Hematopoietic multipotent progenitor cell treated with erythropoietin and hydrocortisone succinate and interleukin-3 and kit ligand, for 6 days (in vitro differentiated cells): ENCODE data around the gene KCNJ1.

Experiments used
- DNase-seq: peaks from one replicate; pipeline ENCODE4 v3.0.0-alpha.2; 2015

The KCNJ1 gene

DNA sequence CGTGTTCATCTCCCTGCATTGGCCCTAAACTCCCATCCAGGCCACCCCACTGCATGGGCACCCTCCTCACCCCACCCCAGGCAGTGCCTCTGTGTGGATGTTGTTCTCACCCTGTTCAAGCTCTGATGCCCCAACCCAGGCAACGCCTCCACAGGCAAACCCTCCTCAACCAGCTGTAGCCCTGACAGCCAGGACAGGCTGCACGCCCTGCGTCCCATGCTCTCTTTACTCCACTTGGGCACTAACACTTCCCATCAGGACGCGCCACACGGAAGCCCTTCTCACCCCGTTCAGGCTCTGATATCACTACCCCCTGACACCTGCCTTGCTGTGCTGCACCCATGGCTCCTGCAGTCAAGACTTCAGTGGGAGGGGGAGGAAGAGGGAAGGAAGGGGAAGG lies 47.9 kb downstream of the KCNJ1 start:
- DNase-seq, result no peak

DNA sequence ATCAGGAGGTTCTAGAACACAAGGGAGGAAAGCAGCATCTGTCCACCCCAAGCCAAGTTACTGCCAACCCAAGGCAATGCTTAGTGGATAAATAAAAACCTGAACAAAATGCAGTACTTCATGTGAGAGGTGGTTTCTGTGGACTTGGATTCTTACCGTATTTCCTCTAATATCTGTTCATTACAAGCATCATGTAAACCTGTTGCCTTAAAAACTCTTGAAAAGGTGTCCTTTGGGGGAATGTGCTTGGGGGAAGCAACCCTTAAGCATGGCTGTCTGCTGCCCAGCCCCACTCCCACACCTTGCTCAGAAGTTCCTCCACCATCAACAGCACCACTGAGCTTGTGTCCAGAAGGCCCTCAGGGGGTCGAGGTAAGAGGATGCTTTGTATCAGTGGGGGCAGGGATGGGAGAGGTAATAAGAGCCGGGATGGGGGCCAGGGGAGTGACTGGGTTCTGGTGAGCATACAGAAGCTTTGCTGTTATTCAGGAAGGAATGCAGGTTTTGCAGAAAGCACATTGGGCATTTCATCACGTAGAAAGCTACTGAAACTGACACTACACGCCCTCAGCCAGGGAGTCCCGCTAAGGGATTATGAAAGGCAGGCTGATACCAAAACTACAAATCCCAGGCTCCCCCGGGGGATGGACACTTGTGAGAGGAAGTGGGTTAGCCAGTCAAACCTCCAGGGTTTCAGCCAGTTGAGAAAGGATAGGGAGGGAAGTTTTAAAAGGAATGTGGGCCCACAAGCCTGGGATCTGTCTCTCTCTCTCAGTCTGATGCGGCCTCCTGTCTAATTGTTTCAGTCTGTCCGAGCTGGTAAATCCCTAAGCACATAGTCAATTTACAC lies 52.0 kb downstream of the KCNJ1 start:
- DNase-seq, result peak; percentile 24

DNA sequence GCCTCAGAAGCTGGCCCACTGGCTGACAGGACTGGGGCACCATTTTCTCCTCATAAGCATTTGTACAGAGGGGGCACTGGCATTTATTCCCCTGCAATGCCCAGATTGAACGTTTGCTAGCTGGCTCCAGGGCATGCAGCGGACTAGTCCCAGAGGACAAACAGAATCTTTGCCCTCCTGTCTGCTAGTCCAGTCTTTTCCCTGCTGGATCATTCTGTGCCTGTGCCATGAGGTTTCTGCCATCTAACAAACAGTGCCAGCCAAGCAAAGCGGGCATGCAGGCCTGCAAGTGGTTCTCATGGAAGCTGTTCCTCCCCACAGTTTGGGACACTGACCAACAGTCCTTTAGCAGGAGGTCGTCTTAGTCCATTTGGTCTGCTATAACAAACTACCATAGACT lies 53.4 kb downstream of the KCNJ1 start:
- no peak for DNase-seq

DNA sequence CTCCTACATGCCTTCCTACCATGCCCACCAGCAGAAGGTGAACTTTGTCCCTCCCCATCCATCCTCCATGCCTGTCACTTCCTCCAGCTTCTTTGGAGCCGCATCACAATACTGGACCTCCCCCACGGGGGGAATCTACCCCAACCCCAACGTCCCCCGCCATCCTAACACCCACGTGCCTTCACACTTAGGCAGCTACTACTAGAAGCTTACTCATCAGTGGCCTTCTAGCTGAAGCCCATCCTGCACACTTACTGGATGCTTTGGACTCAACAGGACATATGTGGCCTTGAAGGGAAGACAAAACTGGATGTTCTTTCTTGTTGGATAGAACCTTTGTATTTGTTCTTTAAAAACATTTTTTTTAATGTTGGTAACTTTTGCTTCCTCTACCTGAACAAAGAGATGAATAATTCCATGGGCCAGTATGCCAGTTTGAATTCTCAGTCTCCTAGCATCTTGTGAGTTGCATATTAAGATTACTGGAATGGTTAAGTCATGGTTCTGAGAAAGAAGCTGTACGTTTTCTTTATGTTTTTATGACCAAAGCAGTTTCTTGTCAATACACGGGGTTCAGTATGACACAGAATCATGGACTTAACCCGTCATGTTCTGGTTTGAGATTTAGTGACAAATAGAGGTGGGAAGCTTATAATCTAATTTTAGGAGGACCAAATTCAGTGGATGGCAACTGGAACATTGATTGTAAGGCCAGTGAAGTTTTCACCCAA lies 56.1 kb downstream of the KCNJ1 start:
- DNase-seq, result no peak

DNA sequence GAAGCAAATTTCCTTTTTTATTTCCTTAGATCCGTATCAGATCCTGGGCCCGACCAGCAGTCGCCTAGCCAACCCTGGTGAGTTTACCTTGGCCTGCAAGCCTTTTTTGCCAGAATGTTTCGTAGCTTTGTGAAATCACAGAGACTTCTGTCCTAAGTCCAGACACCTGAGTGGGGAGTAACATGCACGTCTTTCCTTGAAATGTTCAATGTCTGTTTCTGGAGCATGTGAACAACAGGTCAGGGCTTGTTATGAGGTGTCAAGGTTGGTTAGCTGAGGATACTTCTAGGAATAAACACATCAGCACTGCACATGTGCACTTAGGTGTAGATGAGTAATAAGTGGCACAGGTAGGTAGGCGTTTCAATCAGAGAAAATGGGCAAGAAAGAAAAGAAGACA lies 58.0 kb downstream of the KCNJ1 start:
- no peak for DNase-seq

- no peak for DNase-seq
Measured at GRCh38 chr11:128807909-128808308, 59.2 kb downstream of the KCNJ1 start.

GRCh38 chr11:128806506-128807261 lies 60.4 kb downstream of the KCNJ1 start:
- DNase-seq, result no peak

- DNase-seq, result no peak
Measured at GRCh38 chr11:128804481-128804880, 62.6 kb downstream of the KCNJ1 start.

- DNase-seq, result no peak
Measured at GRCh38 chr11:128803449-128804245, 63.4 kb downstream of the KCNJ1 start.

DNA sequence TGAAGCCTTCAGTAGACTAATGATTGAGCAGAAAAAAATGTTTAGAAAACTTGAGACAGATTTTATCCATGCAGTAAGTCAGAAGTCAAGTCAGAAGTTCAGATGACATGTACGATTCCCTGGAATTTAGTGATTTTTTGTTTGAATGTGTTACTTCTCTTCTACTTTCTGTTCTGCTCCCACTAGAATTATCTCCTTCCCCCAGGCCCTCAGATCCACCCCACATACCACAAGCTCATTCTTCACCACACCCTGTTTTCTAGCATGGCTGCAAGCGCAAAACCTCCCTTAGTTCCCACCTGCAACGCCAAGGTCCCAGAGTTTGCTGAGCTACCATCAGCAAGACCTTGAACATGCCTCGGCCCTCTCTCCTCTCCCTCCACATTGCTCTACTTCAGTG lies 64.1 kb downstream of the KCNJ1 start:
- DNase-seq, result peak; percentile 78

DNA sequence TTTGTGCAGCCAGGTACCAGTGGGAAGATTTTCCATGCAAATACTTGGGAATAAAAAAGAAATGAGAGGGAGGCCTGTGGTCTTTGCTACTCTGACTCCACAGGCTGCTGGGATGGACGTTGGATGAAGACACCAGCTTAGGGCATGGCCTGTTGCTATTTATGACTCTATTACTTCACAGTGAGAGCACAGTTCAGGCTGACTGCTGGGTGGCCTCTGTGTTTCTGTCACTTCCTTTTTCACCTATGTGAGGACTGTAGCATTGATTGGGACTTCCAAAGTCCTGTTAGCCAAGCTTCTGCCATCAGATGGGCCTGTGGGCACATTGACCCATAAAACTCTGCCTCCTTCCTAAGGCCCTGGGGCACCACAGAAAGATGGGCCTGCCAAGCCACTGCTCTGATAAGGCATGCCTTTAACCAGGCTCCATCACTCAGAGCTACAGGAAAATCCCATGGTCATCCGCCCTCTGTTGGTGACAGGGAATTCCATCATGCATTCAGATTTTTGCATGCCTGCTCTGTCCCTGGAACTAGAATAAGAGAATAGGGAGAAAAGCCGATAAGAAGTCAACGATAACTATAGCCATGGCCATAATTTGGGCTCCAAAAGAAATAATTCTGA lies 64.6 kb downstream of the KCNJ1 start:
- peak; percentile 39 for DNase-seq

- no peak for DNase-seq
Measured at GRCh38 chr11:128800871-128801417, 66.2 kb downstream of the KCNJ1 start.

DNA sequence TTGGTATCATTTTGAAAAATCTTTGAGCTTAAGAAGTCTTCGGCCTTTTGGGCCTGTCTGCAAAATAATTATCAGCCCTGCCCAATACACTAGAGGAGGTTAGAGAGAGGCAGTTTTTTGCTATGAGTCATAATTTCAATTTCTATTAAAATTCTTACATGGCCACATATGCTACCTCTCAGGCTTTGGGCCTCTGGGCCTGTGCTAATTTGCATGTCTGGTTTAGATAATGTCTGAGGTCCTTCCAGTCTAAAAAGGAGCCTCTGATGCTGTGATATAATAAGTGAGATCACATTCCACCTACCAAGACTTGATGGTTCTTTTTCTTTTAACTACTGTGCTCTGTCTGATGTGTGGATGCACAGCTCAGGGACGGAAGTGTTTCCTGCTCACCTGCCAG lies 70.8 kb downstream of the KCNJ1 start:
- no peak for DNase-seq

- no peak for DNase-seq
Measured at GRCh38 chr11:128790196-128790595, 76.9 kb downstream of the KCNJ1 start.

DNA sequence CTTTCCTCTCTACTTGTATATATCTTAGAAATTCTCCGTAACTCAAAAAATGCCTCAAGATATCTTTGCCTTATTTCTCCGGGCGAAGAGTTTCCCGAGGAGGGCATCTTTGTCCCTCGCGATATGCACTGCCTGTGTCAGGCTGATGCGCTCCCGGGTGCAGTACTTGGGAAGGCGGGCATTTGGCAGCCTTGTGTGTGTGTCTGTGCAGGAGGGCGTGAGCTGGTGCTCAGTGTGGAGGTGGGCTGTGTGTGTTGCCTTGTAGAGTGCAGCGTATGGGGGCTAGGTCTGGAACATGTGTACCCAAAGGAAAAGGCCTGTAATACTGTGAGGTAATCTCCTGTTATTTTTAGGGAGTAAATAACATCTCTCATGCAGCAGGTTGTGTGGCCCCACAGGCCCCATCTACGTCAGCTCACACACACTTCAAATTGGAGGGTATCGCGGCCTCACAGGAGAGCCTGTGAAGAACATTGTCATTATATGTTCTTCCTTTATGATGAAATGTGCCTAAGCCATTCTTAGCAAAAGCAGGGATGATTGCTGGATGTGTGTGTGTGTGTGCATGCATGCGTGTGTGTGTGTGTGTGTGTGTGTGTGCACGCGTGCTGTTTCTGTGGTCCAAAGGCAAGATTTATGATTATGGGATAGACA lies 77.5 kb downstream of the KCNJ1 start:
- no peak for DNase-seq
